Stomach (tissue), 9 donors: ENCODE data around the gene DBP. TPM values are rescaled to one million over a fixed set of nuclear protein-coding genes. Genes with fewer than 3 reads are reported as not detected.

ENCODE experiments used
- DNase-seq, 2 donors: peaks; one replicate each; pipeline versions ENCODE4 v3.0.0 to v3.0.0-alpha.2; 2013 to 2019
- H3K27ac ChIP-seq, 5 donors: fragments of 200-600 bp in 4 of 5; sonication (generic) in 4 of 5; one replicate each; pipeline ENCODE4 v1.5.1; 2013 to 2019; ENCODE audit warnings: mild to moderate bottlenecking in 1 of 5, moderate library complexity in 1 of 5
- H3K27me3 ChIP-seq, 3 donors: fragments of 200-600 bp; sonication (generic); one replicate each; pipeline ENCODE4 v1.5.1; 2017 to 2019; ENCODE audit warnings: mixed run types in 1 of 3
- H3K36me3 ChIP-seq, 4 donors: fragments of 200-600 bp; sonication (generic); 1 replicate in 3 of 4; 2 replicates in 1 of 4; pipeline ENCODE4 v1.5.1; 2016 to 2019
- H3K4me1 ChIP-seq, 4 donors: fragments of 200-600 bp; sonication (generic); one replicate each; pipeline ENCODE4 v1.5.1; 2016 to 2019
- H3K4me3 ChIP-seq, 4 donors: fragments of 200-600 bp; sonication (generic) in 3 of 4; one replicate each; pipeline ENCODE4 v1.5.1; 2016 to 2019; ENCODE audit warnings: mild to moderate bottlenecking in 1 of 4
- H3K9me3 ChIP-seq, 4 donors: fragments of 200-600 bp; sonication (generic); one replicate each; pipeline ENCODE4 v1.5.1; 2016 to 2019
- CTCF ChIP-seq, 7 experiments: fragments of 450-650 bp in 4 of 7; fragments of 200-600 bp in 3 of 7; sonication (generic) in 3 of 7; IDR thresholded peaks; one replicate each; pipeline ENCODE4 v1.5.1; 2016 to 2019; ENCODE audit warnings: antibody characterized with exemption in 7 of 7, control low read depth in 2 of 7, mild to moderate bottlenecking in 1 of 7
- EP300 ChIP-seq: sonication (generic); formaldehyde crosslinking; IDR thresholded peaks from one replicate; pipeline ENCODE4 v1.6.1; 2017; ENCODE audit warnings: antibody characterized with exemption
- POLR2A ChIP-seq, 4 donors: fragments of 450-650 bp; IDR thresholded peaks; one replicate each; pipeline ENCODE4 v1.6.1; 2016; ENCODE audit warnings: antibody characterized with exemption in 4 of 4, control low read depth in 2 of 4, mild to moderate bottlenecking in 1 of 4, moderate library complexity in 1 of 4
- POLR2AphosphoS5 ChIP-seq, 3 donors: sonication (generic); formaldehyde crosslinking; IDR thresholded peaks; one replicate each; pipeline ENCODE4 v1.6.1; 2016; ENCODE audit warnings: antibody characterized with exemption in 3 of 3
- WGBS, 5 donors: extraction: QIAGEN DNeasy Blood & Tissue Kit in 3 of 5; methylation state at CpG; one replicate each; pipeline versions ENCODE4 v1.1.5 to v1.1.7; 2013 to 2018; 5-methylcytosine and 5-hydroxymethylcytosine counted together
- intact Hi-C: fragments of 100-400 bp; cut with DNase I; formaldehyde crosslinking; loops from one replicate; pipeline ENCODE4 v1.15.1; 2023; ENCODE audit warnings: low total_unique reads
- polyA plus RNA-seq, 3 donors: library from polyadenylated mRNA; stranded (reverse); fragments of 200-250 nt; gene quantifications; one replicate each; pipeline ENCODE4 v1.2.3, GENCODE V29; 2013
- total RNA-seq, 5 donors: library from RNA; depleted of rRNA; stranded (reverse); fragments of >200 nt; gene quantifications; one replicate each; pipeline versions ENCODE4 v1.1.0 to v1.2.3, GENCODE V29; 2014 to 2016
- donor health status: healthy with polysubstance abuse.
- donor health status: Bipolar disorder and iron deficiency.
- donor health status: healthy.

DBP gene
- total and polyA plus RNA-seq, 8 donors = 4.2 to 29.0 (median 9.6) TPM; not detected in 1

GRCh38 chr19:48642862-48643261 lies 5.7 kb upstream of the DBP start:
- Histone ChIP-seq H3K9me3 (no peaks in the 10 kb centered on the region), H3K36me3 (no peaks in the 10 kb centered on the region), H3K4me1 (peaks cover 26 to 55% (median 43%) of the 10 kb centered on the region in 4 donors), H3K4me3 (no peak overlapping the region), H3K27me3 (no peaks in the 10 kb centered on the region), H3K27ac (no peak overlapping the region)
- no peak for TF ChIP-seq CTCF (IDR thresholded peaks at IDR 0.05)
- TF ChIP-seq POLR2A (IDR thresholded peaks at IDR 0.05) = no peak
- TF ChIP-seq POLR2AphosphoS5 (IDR thresholded peaks at IDR 0.05) = no peak
- TF ChIP-seq EP300 = no peak
- 85 to 100% (median 89%) methylated on average over 5 of the region's 5 CpGs for WGBS, 5 donors
- no peak for DNase-seq
- intact Hi-C loops = loop anchor here (10.0 kb wide), 1 partner anchor 102 kb away; the partner anchor contains the start of genes IZUMO1 and RASIP1

GRCh38 chr19:48641850-48642249 lies 4.7 kb upstream of the DBP start:
- no peaks in the 10 kb centered on the region for H3K9me3 ChIP-seq
- no peaks in the 10 kb centered on the region for H3K27me3 ChIP-seq
- no peaks in the 10 kb centered on the region for H3K36me3 ChIP-seq
- no peak for TF ChIP-seq EP300
- no peak for TF ChIP-seq POLR2AphosphoS5 (IDR thresholded peaks at IDR 0.05)
- no peak for TF ChIP-seq POLR2A (IDR thresholded peaks at IDR 0.05)
- no peak for TF ChIP-seq CTCF (IDR thresholded peaks at IDR 0.05)
- 94 to 97% (median 96%) methylated on average over 2 of the region's 2 CpGs for WGBS, 5 donors
- intact Hi-C loops = loop anchor here (10.0 kb wide), 1 partner anchor 103 kb away; the partner anchor contains the start of genes IZUMO1 and RASIP1
- no peak overlapping the region for H3K27ac ChIP-seq
- peaks cover 27 to 58% (median 47%) of the 10 kb centered on the region in 4 donors for H3K4me1 ChIP-seq
- DNase-seq = no peak
- no peak overlapping the region for H3K4me3 ChIP-seq

GRCh38 chr19:48639483-48640375 lies 2.5 kb upstream of the DBP start:
- peak in 1 of 2 donors; percentile 44 for DNase-seq
- H3K27me3 ChIP-seq = no peaks in the 10 kb centered on the region
- H3K4me1 ChIP-seq = peaks cover 35 to 57% (median 47%) of the 10 kb centered on the region in 4 donors
- H3K9me3 ChIP-seq = no peaks in the 10 kb centered on the region
- 53 to 60% (median 57%) methylated on average over 28 to 33 of the region's 33 CpGs for WGBS, 5 donors
- no peaks in the 10 kb centered on the region for H3K36me3 ChIP-seq
- peak overlapping the region in 1 of 4 donors; percentile 4 for H3K4me3 ChIP-seq
- intact Hi-C loops = loop anchor here (10.0 kb wide), 1 partner anchor 105 kb away; the partner anchor contains the start of genes IZUMO1 and RASIP1
- TF ChIP-seq POLR2AphosphoS5 (IDR thresholded peaks at IDR 0.05) = no peak
- TF ChIP-seq EP300 = no peak
- no peak for TF ChIP-seq CTCF (IDR thresholded peaks at IDR 0.05)
- no peak for TF ChIP-seq POLR2A (IDR thresholded peaks at IDR 0.05)
- peak overlapping the region; percentile 21 to 98 (median 93) for H3K27ac ChIP-seq

- TF ChIP-seq EP300 = no peak
- TF ChIP-seq POLR2AphosphoS5 (IDR thresholded peaks at IDR 0.05) = no peak
- TF ChIP-seq POLR2A (IDR thresholded peaks at IDR 0.05) = no peak
- TF ChIP-seq CTCF (IDR thresholded peaks at IDR 0.05) = no peak
These were observed 1.7 kb upstream of the DBP start for GRCh38 chr19:48638831-48639381.

More at GRCh38 chr19:48638831-48639381, 1.7 kb upstream of the DBP start:
- H3K27me3 ChIP-seq = no peaks in the 10 kb centered on the region
- H3K9me3 ChIP-seq = no peaks in the 10 kb centered on the region
- peaks cover 36 to 59% (median 48%) of the 10 kb centered on the region in 4 donors for H3K4me1 ChIP-seq
- WGBS, 5 donors = 73 to 78% (median 76%) methylated on average over 16 of the region's 16 CpGs
- peak overlapping the region in 1 of 4 donors; percentile 62 for H3K4me3 ChIP-seq
- intact Hi-C loops = no loop called here
- DNase-seq = peak in 1 of 2 donors; percentile 64
- H3K27ac ChIP-seq = peak overlapping the region; percentile 90 to 98 (median 96)
- H3K36me3 ChIP-seq = no peaks in the 10 kb centered on the region
